HepG2 (cell line): ENCODE results near the gene CIAO2B. TPM values are rescaled to one million over a fixed set of nuclear protein-coding genes. Genes with fewer than 3 reads are reported as not detected.

Experiments used
- ERF ChIP-seq: IDR thresholded peaks from 2 replicates; pipeline ENCODE4 v1.6.1; 2018; ENCODE audit warnings: missing biosample characterization, missing genetic modification reagents
- GFI1 ChIP-seq: sonication (generic); formaldehyde crosslinking; IDR thresholded peaks from 2 replicates; pipeline ENCODE4 v1.5.0; 2020; ENCODE audit warnings: missing genetic modification reagents, mild to moderate bottlenecking, borderline replicate concordance
- HOXD1 ChIP-seq: sonication (generic); formaldehyde crosslinking; IDR thresholded peaks from 2 replicates; pipeline ENCODE4 v1.5.0; 2020; ENCODE audit warnings: missing genetic modification reagents
- ISL2 ChIP-seq: sonication (generic); formaldehyde crosslinking; IDR thresholded peaks from 2 replicates; pipeline ENCODE4 v1.5.0; 2020; ENCODE audit warnings: missing genetic modification reagents
- SMYD3 ChIP-seq: sonication (generic); formaldehyde crosslinking; IDR thresholded peaks from 2 replicates; pipeline ENCODE4 v1.8.1; 2023; ENCODE audit warnings: mild to moderate bottlenecking, missing genetic modification reagents
- TMF1 ChIP-seq: sonication (generic); formaldehyde crosslinking; IDR thresholded peaks from 2 replicates; pipeline ENCODE4 v1.8.1; 2022; ENCODE audit warnings: low read depth, missing genetic modification reagents
- TOPORS ChIP-seq: sonication (generic); formaldehyde crosslinking; IDR thresholded peaks from 2 replicates; pipeline ENCODE4 v1.8.0; 2023; ENCODE audit warnings: mild to moderate bottlenecking, missing genetic modification reagents
- ZBTB39 ChIP-seq: sonication (generic); formaldehyde crosslinking; IDR thresholded peaks from 2 replicates; pipeline ENCODE4 v1.5.0; 2020; ENCODE audit warnings: missing genetic modification reagents
- ZBTB8A ChIP-seq: sonication (generic); formaldehyde crosslinking; IDR thresholded peaks from 2 replicates; pipeline ENCODE4 v1.4.0; 2020; ENCODE audit warnings: mild to moderate bottlenecking, low read depth, missing genetic modification reagents, borderline replicate concordance
- ZGPAT ChIP-seq: IDR thresholded peaks from 2 replicates; pipeline ENCODE4 v1.6.1; 2016; ENCODE audit warnings: mild to moderate bottlenecking
- ZNF326 ChIP-seq: sonication (generic); formaldehyde crosslinking; IDR thresholded peaks from 2 replicates; pipeline ENCODE4 v1.4.0; 2020; ENCODE audit warnings: missing genetic modification reagents, borderline replicate concordance
- ZNF335 ChIP-seq: sonication (generic); formaldehyde crosslinking; IDR thresholded peaks from 2 replicates; pipeline ENCODE4 v1.4.0; 2020; ENCODE audit warnings: missing genetic modification reagents
- ZNF362 ChIP-seq: sonication (generic); formaldehyde crosslinking; IDR thresholded peaks from 2 replicates; pipeline ENCODE4 v1.4.0; 2020; ENCODE audit warnings: missing genetic modification reagents, mild to moderate bottlenecking, borderline replicate concordance
- ZNF414 ChIP-seq: sonication (generic); formaldehyde crosslinking; IDR thresholded peaks from 2 replicates; pipeline ENCODE4 v1.5.0; 2020; ENCODE audit warnings: missing genetic modification reagents
- ZNF629 ChIP-seq: sonication (generic); formaldehyde crosslinking; conservative IDR thresholded peaks from 2 replicates; pipeline ENCODE4 v1.5.0; 2020; ENCODE audit warnings: missing genetic modification reagents
- ZNF704 ChIP-seq: sonication (generic); formaldehyde crosslinking; IDR thresholded peaks from 2 replicates; pipeline ENCODE4 v1.8.1; 2023; ENCODE audit warnings: mild to moderate bottlenecking, inconsistent platforms, moderate library complexity, missing genetic modification reagents, borderline replicate concordance
- ZNF792 ChIP-seq: IDR thresholded peaks from 2 replicates; pipeline ENCODE4 v1.6.1; 2016
- polyA plus RNA-seq, 8 experiments: library from polyadenylated mRNA; depleted of rRNA in 3 of 8; stranded (reverse) in 7 of 8; unstranded in 1 of 8; fragments of >200 nt; fragmentation: Illumina TruSeq in 4 of 8; extraction: Trizol in 4 of 8; gene quantifications; 2 replicates each; pipeline versions ENCODE4 v1.2.1 to v1.2.3, GENCODE V29; 2011 to 2016; ENCODE audit warnings: low read depth in 4 of 8, missing spikeins in 1 of 8, mixed read lengths in 1 of 8; ENCODE audit not compliant: insufficient read depth in 1 of 8
- total RNA-seq, 5 experiments: library from RNA; depleted of rRNA; stranded (reverse); fragments of >200 nt; fragmentation: Illumina TruSeq; extraction: Trizol; gene quantifications; 2 replicates each; pipeline ENCODE4 v1.2.3, GENCODE V29; 2016; ENCODE audit warnings: low read depth in 1 of 5
- TF ChIP-seq, protein P1 (sequence below): sonication (generic); formaldehyde crosslinking; IDR thresholded peaks from 2 replicates; pipeline ENCODE4 v1.4.0; 2020; ENCODE audit warnings: missing genetic modification reagents
- TF ChIP-seq, protein P2 (sequence below): sonication (generic); formaldehyde crosslinking; IDR thresholded peaks from 2 replicates; pipeline ENCODE4 v1.4.0; 2020; ENCODE audit warnings: low read depth, mild to moderate bottlenecking, missing genetic modification reagents

CIAO2B gene
- total and polyA plus RNA-seq, 2 of the 13 experiments (the other 11 are each of a cell fraction or from before 2014, with no cell fraction given): 157 to 293 TPM

DNA sequence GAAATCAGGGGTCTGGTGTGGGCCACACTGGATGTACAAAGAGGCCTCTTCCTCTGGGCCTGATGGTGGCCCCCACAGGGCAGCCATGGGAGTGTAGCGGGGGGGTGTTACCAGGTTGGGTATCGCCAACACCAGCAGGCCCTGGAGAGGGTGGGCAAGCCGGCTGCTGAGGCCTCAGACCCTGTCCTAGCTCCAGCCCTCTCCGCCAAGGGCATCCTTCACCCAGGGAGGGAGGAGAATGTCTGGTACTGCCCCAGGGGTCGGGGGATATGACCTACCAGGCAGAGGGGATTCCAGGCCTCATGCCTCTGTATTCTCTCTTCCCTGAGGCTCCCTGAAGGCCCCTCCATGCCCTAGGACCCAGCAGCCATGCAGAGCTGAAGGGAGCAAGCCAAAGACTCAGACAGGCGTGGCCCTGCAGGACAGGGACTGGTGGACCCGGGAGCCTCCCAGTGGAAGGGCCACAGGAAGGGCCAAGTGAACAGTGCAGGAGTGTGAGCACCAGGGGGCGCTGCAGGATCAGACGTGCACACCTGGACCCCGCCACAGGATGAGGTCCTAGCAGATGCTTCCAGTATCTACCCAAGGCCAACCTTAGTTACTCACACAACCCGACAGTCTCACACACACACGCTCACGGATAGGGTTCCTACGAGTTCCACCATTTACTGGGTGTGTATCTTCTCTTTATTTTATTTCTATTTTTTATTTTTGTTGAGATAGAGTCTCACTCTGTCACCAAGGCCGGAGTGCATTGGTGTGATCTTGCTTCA lies 43.3 kb upstream of the CIAO2B start (continued):
- TF ChIP-seq ZNF362 (peak; percentile 60; the same call in 1 of the 2 replicates), ZBTB39 (CRISPR knock-in tag) (no peak; the same call in 1 of the 2 replicates), ZNF629 (CRISPR knock-in tag) (no peak), TOPORS (CRISPR knock-in tag) (no peak), ZGPAT (CRISPR knock-in tag) (peak; percentile 82), SMYD3 (CRISPR knock-in tag) (no peak), TMF1 (CRISPR knock-in tag) (no peak), ZNF792 (CRISPR knock-in tag) (peak; percentile 77; the same call in 1 of the 2 replicates), ZNF414 (CRISPR knock-in tag) (0 out of 2 replicates have a peak, but pooled peaks have one; percentile 57), ZBTB8A (CRISPR knock-in tag) (no peak), ISL2 (peak; percentile 28; the same call in 1 of the 2 replicates), HOXD1 (CRISPR knock-in tag) (no peak), ERF (CRISPR knock-in tag) (peak; percentile 94), ZNF326 (CRISPR knock-in tag) (no peak), GFI1 (CRISPR knock-in tag) (0 out of 2 replicates have a peak, but pooled peaks have one; percentile 32), ZNF335 (CRISPR knock-in tag) (peak; percentile 56; the same call in 1 of the 2 replicates), ZNF704 (no peak)
- TF ChIP-seq, protein P1, sequence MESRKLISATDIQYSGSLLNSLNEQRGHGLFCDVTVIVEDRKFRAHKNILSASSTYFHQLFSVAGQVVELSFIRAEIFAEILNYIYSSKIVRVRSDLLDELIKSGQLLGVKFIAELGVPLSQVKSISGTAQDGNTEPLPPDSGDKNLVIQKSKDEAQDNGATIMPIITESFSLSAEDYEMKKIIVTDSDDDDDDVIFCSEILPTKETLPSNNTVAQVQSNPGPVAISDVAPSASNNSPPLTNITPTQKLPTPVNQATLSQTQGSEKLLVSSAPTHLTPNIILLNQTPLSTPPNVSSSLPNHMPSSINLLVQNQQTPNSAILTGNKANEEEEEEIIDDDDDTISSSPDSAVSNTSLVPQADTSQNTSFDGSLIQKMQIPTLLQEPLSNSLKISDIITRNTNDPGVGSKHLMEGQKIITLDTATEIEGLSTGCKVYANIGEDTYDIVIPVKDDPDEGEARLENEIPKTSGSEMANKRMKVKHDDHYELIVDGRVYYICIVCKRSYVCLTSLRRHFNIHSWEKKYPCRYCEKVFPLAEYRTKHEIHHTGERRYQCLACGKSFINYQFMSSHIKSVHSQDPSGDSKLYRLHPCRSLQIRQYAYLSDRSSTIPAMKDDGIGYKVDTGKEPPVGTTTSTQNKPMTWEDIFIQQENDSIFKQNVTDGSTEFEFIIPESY (CRISPR knock-in tag): peak; percentile 75
- TF ChIP-seq, protein P2, sequence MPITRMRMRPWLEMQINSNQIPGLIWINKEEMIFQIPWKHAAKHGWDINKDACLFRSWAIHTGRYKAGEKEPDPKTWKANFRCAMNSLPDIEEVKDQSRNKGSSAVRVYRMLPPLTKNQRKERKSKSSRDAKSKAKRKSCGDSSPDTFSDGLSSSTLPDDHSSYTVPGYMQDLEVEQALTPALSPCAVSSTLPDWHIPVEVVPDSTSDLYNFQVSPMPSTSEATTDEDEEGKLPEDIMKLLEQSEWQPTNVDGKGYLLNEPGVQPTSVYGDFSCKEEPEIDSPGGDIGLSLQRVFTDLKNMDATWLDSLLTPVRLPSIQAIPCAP (CRISPR knock-in tag): no peak
